Panc1 (cell line): Measurements from ENCODE around the gene DCAKD.

ENCODE experiments used
- POLR2AphosphoS5 ChIP-seq: IDR thresholded peaks from 2 replicates; pipeline ENCODE4 v1.6.1; 2012; ENCODE audit warnings: mild to moderate bottlenecking, low read depth, low read length, moderate library complexity
- TF ChIP-seq, protein P1 (sequence below): fragments of 450-650 bp; IDR thresholded peaks from 2 replicates; pipeline ENCODE4 v1.5.1; 2017; ENCODE audit warnings: mild to moderate bottlenecking

DNA sequence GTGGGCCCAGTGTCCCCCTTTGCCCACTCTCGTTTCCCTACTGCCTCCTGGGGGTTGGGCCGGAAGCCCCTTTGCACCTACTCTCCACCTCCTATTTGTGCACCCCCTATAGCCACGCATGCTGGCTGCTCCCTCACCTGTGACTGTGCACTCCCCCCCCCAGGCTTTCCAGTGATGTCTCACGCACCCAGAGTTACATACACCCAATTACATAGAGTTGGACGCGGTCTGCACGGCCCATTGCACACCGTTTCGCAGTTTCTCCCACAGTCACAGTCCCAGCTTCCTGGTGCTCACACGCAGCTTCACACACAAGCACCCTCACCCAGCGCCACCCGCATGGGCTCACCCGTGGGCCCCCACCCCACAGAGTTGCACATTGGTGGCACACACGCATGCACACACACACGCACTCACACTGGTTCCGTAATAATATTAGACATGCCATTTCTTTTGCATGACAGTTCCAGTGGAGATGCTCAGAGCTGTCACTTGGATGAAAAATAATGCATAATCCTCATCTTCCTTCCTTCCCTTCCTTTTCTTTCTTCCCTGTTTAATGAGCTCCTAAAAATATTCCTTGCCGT is 61.8 kb downstream of the DCAKD start:
- TF ChIP-seq, protein P1, sequence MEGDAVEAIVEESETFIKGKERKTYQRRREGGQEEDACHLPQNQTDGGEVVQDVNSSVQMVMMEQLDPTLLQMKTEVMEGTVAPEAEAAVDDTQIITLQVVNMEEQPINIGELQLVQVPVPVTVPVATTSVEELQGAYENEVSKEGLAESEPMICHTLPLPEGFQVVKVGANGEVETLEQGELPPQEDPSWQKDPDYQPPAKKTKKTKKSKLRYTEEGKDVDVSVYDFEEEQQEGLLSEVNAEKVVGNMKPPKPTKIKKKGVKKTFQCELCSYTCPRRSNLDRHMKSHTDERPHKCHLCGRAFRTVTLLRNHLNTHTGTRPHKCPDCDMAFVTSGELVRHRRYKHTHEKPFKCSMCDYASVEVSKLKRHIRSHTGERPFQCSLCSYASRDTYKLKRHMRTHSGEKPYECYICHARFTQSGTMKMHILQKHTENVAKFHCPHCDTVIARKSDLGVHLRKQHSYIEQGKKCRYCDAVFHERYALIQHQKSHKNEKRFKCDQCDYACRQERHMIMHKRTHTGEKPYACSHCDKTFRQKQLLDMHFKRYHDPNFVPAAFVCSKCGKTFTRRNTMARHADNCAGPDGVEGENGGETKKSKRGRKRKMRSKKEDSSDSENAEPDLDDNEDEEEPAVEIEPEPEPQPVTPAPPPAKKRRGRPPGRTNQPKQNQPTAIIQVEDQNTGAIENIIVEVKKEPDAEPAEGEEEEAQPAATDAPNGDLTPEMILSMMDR, result no peak
- TF ChIP-seq POLR2AphosphoS5, result no peak
